HL-60 (cell line): ENCODE data around the gene USP47.

Experiments used
- CTCF ChIP-seq: IDR thresholded peaks from one replicate; pipeline ENCODE4 v1.5.1; 2011; ENCODE audit warnings: low read length, control low read depth, inconsistent platforms; ENCODE audit not compliant: insufficient read depth
- GABPA ChIP-seq: IDR thresholded peaks from 2 replicates; pipeline ENCODE4 v1.6.1; 2012; ENCODE audit warnings: low read depth
- POLR2AphosphoS5 ChIP-seq: IDR thresholded peaks from 2 replicates; pipeline ENCODE4 v1.6.1; 2012; ENCODE audit warnings: low read depth
- REST ChIP-seq: IDR thresholded peaks from 2 replicates; pipeline ENCODE4 v1.6.1; 2012; ENCODE audit warnings: low read depth; ENCODE audit not compliant: insufficient replicate concordance
- SPI1 ChIP-seq: IDR thresholded peaks from 2 replicates; pipeline ENCODE4 v1.6.1; 2012; ENCODE audit warnings: low read depth, mild to moderate bottlenecking, borderline replicate concordance

GRCh38 chr11:11987503-11988022 lies 145.8 kb downstream of the USP47 start:
- TF ChIP-seq CTCF (peak; percentile 17), REST (no peak), POLR2AphosphoS5 (no peak), GABPA (no peak), SPI1 (no peak)
